Uterus (tissue), 4 donors: ENCODE results near the gene GNGT1. TPM values are rescaled to one million over a fixed set of nuclear protein-coding genes. Genes with fewer than 3 reads are reported as not detected.

Source experiments
- DNase-seq, 2 donors: peaks; one replicate each; pipeline ENCODE4 v3.0.0-alpha.2; 2019 to 2020
- H3K27ac ChIP-seq, 2 donors: fragments of 200-600 bp; sonication (generic); 1 replicate in 1 of 2; 2 replicates in 1 of 2; pipeline ENCODE4 v1.5.1; 2016 to 2018
- H3K27me3 ChIP-seq, 2 donors: fragments of 200-600 bp; sonication (generic); one replicate each; pipeline ENCODE4 v1.5.1; 2018 to 2019; ENCODE audit warnings: control low read depth in 1 of 2
- H3K36me3 ChIP-seq, 2 donors: fragments of 200-600 bp; sonication (generic); one replicate each; pipeline ENCODE4 v1.5.1; 2019; ENCODE audit warnings: control low read depth in 1 of 2
- H3K4me1 ChIP-seq, 2 donors: fragments of 200-600 bp; sonication (generic); one replicate each; pipeline ENCODE4 v1.5.1; 2018 to 2019; ENCODE audit warnings: control low read depth in 1 of 2
- H3K4me3 ChIP-seq, 2 donors: fragments of 200-600 bp; sonication (generic); 1 replicate in 1 of 2; 2 replicates in 1 of 2; pipeline ENCODE4 v1.5.1; 2018 to 2019; ENCODE audit warnings: mild to moderate bottlenecking in 1 of 2
- H3K9me3 ChIP-seq, 2 donors: fragments of 200-600 bp; sonication (generic); one replicate each; pipeline ENCODE4 v1.5.1; 2019; ENCODE audit warnings: control low read depth in 1 of 2
- POLR2A ChIP-seq, 2 donors: fragments of 450-650 bp; IDR thresholded peaks; one replicate each; pipeline ENCODE4 v1.6.1; 2016; ENCODE audit warnings: antibody characterized with exemption in 2 of 2, mild to moderate bottlenecking in 1 of 2, moderate library complexity in 1 of 2
- intact Hi-C: fragments of 100-400 bp; cut with DNase I; formaldehyde crosslinking; loops from one replicate; pipeline ENCODE4 v1.15.1; 2023; ENCODE audit warnings: low total_unique reads
- total RNA-seq, 4 donors: library from RNA; depleted of rRNA in 3 of 4; stranded (reverse); fragments of >200 nt in 3 of 4; gene quantifications; one replicate each; pipeline versions ENCODE4 v1.1.0 to v1.2.4, GENCODE V29; 2014 to 2023
- TF ChIP-seq, protein P1 (sequence below), 4 experiments: fragments of 200-600 bp in 2 of 4; fragments of 450-650 bp in 2 of 4; sonication (generic) in 2 of 4; IDR thresholded peaks; one replicate each; pipeline ENCODE4 v1.5.1; 2016 to 2019; ENCODE audit warnings: antibody characterized with exemption in 4 of 4, mild to moderate bottlenecking in 2 of 4, moderate library complexity in 1 of 4
- donor health status: DM: yes; HTN: yes; CAD: no.

GNGT1 gene
- total RNA-seq, 4 donors from 2014 or later = not detected

GRCh38 chr7:93866886-93867285 lies 39.5 kb upstream of the GNGT1 start:
- intact Hi-C loops = no loop called here
- no peak overlapping the region for H3K4me3 ChIP-seq
- TF ChIP-seq, protein P1, sequence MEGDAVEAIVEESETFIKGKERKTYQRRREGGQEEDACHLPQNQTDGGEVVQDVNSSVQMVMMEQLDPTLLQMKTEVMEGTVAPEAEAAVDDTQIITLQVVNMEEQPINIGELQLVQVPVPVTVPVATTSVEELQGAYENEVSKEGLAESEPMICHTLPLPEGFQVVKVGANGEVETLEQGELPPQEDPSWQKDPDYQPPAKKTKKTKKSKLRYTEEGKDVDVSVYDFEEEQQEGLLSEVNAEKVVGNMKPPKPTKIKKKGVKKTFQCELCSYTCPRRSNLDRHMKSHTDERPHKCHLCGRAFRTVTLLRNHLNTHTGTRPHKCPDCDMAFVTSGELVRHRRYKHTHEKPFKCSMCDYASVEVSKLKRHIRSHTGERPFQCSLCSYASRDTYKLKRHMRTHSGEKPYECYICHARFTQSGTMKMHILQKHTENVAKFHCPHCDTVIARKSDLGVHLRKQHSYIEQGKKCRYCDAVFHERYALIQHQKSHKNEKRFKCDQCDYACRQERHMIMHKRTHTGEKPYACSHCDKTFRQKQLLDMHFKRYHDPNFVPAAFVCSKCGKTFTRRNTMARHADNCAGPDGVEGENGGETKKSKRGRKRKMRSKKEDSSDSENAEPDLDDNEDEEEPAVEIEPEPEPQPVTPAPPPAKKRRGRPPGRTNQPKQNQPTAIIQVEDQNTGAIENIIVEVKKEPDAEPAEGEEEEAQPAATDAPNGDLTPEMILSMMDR (IDR thresholded peaks at IDR 0.05) = no peak
- no peak for TF ChIP-seq POLR2A (IDR thresholded peaks at IDR 0.05)

GRCh38 chr7:93873998-93874574 lies 32.3 kb upstream of the GNGT1 start:
- intact Hi-C loops = no loop called here
- no peaks in the 10 kb centered on the region for H3K36me3 ChIP-seq
- no peak for TF ChIP-seq POLR2A (IDR thresholded peaks at IDR 0.05)
- no peak overlapping the region for H3K27ac ChIP-seq
- no peaks in the 10 kb centered on the region for H3K4me1 ChIP-seq
- no peak for DNase-seq
- no peak overlapping the region for H3K4me3 ChIP-seq
- H3K9me3 ChIP-seq = no peaks in the 10 kb centered on the region
- no peaks in the 10 kb centered on the region for H3K27me3 ChIP-seq

More at GRCh38 chr7:93866886-93867285, 39.5 kb upstream of the GNGT1 start:
- H3K27ac ChIP-seq = no peak overlapping the region
- no peak for DNase-seq
- H3K36me3 ChIP-seq = no peaks in the 10 kb centered on the region
- no peaks in the 10 kb centered on the region for H3K9me3 ChIP-seq
- H3K4me1 ChIP-seq = no peaks in the 10 kb centered on the region
- no peaks in the 10 kb centered on the region for H3K27me3 ChIP-seq

DNA sequence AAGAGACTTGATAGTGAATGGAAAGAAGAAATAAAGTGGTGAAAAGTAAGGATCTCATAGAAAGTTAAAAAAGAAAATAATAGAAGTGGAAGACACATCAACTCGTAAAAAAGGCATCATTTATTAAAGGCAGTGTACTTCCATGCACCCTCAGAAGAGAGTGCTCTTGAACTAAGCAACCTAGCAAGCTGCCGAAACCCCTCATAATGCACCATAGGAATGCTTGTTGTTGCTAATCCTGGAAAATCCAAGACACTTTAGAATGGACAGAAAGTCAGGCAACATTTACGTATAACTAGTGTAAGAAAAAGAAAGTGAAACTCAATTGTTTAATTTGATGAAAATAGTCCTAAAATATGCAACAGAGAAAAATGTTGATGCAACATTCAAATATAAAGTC lies 28.6 kb upstream of the GNGT1 start:
- H3K27ac ChIP-seq = no peak overlapping the region
- H3K4me1 ChIP-seq = no peaks in the 10 kb centered on the region
- no peaks in the 10 kb centered on the region for H3K27me3 ChIP-seq
- DNase-seq = no peak
- H3K36me3 ChIP-seq = no peaks in the 10 kb centered on the region
- no peak overlapping the region for H3K4me3 ChIP-seq
- TF ChIP-seq POLR2A (IDR thresholded peaks at IDR 0.05) = no peak
- TF ChIP-seq, protein P1 (IDR thresholded peaks at IDR 0.05) = no peak
- intact Hi-C loops = no loop called here
- no peaks in the 10 kb centered on the region for H3K9me3 ChIP-seq

GRCh38 chr7:93879356-93879755 lies 27.0 kb upstream of the GNGT1 start:
- no peaks in the 10 kb centered on the region for H3K27me3 ChIP-seq
- intact Hi-C loops = no loop called here

GRCh38 chr7:93882468-93882867 lies 23.9 kb upstream of the GNGT1 start:
- no peaks in the 10 kb centered on the region for H3K27me3 ChIP-seq
- intact Hi-C loops = no loop called here
- H3K4me1 ChIP-seq = no peaks in the 10 kb centered on the region
- H3K27ac ChIP-seq = no peak overlapping the region
- no peaks in the 10 kb centered on the region for H3K9me3 ChIP-seq
- no peak overlapping the region for H3K4me3 ChIP-seq
- TF ChIP-seq POLR2A (IDR thresholded peaks at IDR 0.05) = no peak
- TF ChIP-seq, protein P1 (IDR thresholded peaks at IDR 0.05) = no peak
- no peak for DNase-seq
- no peaks in the 10 kb centered on the region for H3K36me3 ChIP-seq

More at GRCh38 chr7:93879356-93879755, 27.0 kb upstream of the GNGT1 start:
- no peaks in the 10 kb centered on the region for H3K4me1 ChIP-seq
- TF ChIP-seq, protein P1 (IDR thresholded peaks at IDR 0.05) = no peak
- no peak for TF ChIP-seq POLR2A (IDR thresholded peaks at IDR 0.05)
- H3K27ac ChIP-seq = no peak overlapping the region
- no peak overlapping the region for H3K4me3 ChIP-seq
- no peaks in the 10 kb centered on the region for H3K9me3 ChIP-seq
- DNase-seq = no peak
- no peaks in the 10 kb centered on the region for H3K36me3 ChIP-seq
